HG03066 (cell line): Measurements from ENCODE around the gene ZNFX1.
A peak's percentile ranks its signal among the peaks of the same experiment; 100 is the strongest.

Experiments
- ATAC-seq: cut with Tn5 transposase; IDR thresholded peaks from one replicate; pipeline ENCODE4 v1.9.1; 2021; ENCODE audit warnings: low read depth; ENCODE audit not compliant: unreplicated experiment

Gene ZNFX1

DNA sequence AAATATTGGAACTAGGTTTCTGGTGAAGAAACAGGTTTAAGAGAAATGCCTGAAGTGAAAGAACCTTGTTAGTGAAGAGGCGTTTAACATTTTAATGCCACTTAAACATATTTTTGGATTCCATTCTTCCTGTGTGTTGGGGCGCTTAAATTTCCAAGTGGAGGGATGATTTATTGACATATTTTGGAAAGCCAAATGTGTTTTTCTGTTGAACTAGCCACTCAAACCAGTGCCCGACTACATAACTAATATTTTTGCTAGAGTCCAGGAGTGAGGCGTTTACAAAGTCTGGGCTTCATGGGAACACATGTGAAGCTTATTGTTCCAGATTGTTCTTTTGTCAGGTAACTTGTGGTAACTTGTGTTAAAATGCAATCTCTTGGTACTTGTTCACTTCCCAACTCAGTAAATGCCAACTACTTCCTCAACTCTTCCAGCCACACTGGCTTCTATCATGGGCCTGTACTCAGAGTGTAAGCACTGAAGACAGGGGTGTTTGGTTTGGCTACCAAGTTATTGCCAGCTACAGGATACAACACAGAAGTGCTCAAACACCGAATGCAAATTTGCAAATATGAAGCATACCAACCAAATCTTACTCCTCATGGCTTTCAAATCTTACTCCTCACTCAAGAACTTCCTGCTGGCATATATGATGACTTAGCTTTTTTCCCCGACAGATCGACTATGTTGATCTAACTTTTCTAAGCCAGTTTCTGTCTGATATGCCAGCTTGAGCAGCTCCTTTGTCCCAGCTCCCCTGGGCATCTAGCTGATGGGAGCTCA, 2.0 kb upstream of the ZNFX1 start:
- ATAC-seq = no peak

DNA sequence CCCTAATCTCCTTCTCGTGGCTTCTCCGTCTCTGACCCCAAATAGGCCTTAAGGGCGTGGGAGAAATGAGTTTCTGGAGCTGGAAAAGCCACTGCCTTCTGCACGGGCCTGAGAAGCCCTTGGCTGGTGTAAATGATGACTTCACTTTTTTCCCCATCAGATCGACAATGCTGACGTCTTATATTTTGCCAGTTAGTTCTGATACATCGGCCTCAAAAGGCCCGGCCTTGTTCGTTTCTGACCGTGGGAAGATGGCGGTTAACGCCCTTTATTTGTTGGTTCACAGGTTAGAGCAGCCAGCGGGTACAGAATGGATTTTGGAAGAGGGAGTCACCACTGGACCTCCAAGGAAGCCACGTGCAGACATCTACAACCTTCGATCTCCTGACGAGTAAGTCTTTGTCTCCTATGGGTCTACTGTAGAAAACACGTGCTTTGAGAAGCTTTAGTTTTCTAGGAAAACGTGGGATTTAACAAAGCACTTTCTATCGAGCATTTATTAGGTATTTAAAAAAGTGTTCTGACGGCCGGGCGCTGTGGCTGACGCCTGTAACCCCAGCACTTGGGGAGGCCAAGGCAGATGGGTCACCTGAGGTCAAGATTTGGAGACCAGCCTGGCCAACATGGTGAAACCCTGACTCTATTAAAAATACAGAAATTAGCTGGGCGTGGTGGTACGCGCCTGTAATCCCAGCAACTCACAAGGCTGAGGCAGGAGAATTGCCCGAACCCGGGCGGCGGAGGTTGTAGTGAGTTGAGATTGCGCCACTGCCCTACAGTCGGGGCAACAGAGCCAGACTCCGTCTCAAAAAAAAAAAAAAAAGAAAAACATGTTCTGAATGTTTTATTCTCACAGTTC, 1.2 kb upstream of the ZNFX1 start:
- ATAC-seq = peak; percentile 2

DNA sequence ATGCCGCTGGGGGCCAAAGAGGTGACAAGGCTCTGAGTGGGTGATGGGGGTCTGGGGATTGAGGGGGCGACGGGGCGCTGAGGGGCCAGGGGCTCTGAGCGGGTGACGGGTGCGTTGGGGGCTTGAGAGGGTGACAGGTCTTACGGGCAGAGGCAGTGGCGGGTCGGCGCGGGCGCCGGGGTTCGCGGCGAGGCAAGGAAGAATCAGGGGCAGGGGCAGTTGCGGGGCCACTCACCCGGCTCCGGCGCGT, 146 bp downstream of the ZNFX1 start:
- no peak for ATAC-seq

DNA sequence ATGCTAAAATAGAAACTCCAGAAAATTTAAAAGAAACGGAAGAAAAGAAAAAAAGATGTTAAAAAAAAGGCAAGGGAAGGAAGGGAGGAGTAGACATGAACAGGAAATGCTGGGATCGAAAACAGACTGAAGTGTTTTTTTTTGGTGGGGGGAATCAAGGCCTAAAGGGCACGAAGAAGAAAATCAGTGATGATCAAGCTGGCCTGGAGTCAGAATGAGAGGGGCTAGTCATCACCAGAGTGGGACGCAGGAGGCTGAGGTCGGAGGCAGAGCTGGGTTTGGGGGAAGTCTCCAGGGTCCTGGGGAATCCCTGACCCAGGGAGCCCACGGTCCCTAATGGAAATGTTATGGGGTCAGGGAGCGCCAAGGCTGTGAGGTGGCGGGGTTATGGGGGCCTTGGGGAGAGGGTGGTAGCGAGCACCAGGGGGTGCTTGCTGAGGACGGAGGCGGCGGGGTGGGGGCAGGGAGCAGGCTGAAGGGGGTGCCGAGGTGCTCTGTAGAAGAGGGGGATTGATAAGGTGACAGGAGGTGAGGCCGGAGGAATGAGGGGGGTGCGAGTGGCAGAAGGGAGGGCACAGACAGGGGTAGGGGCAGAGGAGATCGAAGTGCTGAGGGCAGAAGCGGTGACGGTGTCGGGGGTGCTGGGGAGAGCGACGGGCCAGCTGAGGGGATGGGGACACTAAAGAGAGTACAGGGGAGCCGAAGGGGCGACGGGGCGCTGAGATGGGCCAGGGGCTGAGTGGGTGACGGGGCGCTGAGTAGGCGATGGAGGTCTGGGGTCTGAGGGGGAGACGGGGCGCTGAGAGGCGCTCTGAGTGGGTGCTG, 684 bp downstream of the ZNFX1 start:
- no peak for ATAC-seq

DNA sequence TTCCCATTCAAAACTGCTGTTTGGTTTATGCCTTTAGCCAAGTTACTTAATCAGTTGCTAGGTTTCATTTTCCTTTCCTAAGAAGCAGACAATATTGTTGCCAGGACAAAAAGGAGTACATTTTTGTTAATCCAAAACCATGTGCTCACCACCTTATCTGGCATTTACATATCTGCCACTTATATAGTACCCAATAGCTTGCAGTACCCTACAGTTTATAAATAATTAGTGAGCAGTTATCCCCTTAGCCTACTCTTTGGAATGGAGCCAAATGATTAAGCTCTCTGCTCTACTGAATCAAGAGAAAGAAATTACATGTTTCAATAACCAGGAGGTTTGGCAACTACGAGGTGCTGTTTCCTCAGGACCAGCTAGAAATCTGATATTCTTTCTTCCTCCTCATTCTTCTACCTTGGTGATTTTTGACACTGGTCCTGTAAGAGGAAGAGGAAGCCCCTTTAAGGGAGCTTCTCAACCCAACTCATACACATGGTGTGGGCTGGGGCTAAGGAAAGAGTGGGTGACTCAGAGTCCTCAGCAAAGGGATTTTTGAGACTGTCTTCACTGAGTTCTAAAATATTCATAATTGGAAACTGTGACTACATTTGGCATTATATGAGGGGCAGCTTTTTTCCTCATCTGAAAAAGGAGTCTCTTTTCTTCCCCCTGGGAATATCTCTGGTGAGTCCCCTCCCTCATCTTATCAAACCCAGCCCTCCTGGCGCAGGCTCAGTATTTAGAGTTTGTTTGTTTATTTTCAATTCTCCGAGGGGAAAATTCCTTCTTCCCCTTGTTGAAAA, 1.5 kb downstream of the ZNFX1 start:
- ATAC-seq = no peak

DNA sequence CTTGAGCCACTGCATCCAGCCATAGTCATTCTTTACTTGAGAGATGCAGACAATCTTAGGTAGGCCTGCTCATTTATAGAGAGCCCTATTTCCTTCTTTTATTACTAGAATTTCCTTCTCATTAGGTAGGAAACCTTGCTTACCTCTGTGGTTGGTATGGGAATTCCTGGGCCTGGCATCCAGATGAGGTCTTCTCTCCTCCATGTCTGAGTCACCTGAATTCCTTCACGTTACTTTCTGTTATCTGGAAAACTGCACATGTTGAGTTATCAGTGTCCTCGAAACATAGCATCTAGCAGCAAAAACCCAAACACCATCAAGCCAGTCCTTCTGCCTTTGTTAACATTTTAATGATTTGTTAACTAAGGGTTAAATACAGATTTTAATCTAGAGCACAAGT, 2.2 kb downstream of the ZNFX1 start:
- no peak for ATAC-seq

DNA sequence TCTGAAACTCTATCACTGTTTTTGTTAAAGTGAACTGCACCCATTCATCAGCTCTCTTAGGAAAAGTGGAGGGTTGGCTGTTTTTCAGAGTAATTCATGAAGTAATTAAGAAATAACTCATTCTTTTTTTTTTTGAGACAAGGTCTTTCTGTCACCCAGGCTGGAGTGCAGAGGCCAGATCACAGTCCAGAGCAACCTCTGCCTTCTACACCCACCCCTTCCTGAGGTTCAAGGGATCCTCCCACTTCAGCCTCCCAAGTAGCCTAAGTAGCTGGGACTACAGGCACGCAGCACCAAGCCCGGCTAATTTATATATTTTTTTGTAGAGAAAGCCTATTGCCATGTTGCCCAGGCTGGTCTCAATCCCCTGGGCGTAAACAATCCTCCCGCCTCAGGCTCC, 2.6 kb downstream of the ZNFX1 start:
- no peak for ATAC-seq

DNA sequence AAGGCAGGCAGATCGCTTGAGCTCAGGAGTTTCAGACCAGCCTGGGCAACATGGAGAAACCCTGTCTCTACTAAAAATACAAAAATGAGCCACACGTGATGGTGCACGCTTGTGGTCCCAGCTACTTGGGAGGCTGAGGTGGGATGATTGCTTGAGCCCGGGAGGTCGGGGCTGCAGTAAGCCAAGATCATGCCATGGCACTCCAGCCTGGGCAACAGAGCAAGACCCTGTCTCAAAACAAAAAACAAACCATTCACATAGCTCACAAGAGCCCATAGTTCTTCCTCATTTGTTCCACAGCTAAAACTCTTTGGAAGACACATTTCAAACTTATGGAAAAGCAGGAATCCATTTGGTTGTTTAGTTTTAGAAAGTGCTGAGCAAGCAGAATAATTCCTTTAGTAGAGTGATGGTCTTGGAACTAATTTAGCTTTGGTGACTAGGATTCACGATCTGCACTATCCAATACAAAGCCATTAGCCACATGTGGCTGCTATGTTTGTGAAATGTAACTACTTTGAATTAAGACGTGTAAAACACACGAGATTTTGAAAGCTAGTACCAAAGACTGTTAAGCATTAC, 4.1 kb downstream of the ZNFX1 start:
- no peak for ATAC-seq

DNA sequence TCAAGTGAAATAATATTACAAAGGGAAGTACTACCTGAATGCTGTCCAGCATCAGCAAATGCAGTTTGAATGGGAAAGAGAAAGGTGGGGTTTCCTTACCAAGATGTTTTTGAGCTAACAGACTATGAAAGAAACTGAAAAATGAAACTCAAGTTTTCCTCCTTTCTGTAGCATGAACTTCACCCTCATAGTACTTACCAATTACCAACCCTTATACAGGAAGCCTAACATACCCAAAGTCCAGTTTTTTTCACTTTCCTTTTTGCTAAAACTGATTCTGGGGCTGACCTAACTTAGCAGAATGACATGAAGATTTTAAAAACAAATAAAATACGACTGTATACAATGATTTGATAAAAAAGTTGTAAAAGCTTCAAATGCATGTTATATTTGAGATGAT, 5.2 kb downstream of the ZNFX1 start:
- ATAC-seq = no peak

DNA sequence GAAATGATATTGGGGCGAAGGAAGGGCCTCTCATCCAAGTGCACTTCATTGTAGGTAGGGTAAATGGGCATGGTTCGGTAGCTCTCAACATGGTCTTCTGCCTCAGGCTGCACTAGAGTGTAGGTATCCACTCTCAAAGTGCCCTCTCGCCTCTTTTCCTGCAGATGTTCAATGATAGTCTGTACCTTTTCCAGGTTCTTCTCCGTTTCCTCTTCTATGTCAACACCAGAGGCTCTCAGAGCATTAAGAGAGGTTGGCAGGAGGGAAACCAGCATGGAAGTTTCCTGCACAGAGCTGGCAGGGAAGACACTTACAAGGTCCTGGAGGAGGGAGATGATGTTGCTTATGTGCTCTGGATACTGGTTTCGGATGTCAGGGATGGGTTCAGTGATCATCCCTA, 7.1 kb downstream of the ZNFX1 start:
- ATAC-seq = no peak

DNA sequence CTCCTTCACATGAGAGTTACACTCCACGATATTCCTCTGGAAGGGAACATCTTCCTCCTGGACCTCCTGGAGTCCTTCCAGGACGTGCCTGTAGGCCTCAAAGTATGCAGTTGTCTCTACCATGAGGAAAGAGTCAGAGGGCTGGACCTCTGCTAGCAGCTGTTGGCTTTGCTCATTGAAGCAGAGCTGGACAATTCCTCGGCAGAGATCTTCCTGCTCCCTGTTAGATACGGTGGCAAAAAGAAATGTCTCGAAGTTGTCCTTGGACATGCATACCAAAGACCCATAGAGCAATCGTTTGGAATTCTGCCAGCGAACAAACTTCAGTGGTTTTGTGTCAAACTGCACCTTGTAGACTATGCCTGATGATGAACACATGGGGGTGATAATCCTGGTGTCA, 7.7 kb downstream of the ZNFX1 start:
- ATAC-seq = no peak

DNA sequence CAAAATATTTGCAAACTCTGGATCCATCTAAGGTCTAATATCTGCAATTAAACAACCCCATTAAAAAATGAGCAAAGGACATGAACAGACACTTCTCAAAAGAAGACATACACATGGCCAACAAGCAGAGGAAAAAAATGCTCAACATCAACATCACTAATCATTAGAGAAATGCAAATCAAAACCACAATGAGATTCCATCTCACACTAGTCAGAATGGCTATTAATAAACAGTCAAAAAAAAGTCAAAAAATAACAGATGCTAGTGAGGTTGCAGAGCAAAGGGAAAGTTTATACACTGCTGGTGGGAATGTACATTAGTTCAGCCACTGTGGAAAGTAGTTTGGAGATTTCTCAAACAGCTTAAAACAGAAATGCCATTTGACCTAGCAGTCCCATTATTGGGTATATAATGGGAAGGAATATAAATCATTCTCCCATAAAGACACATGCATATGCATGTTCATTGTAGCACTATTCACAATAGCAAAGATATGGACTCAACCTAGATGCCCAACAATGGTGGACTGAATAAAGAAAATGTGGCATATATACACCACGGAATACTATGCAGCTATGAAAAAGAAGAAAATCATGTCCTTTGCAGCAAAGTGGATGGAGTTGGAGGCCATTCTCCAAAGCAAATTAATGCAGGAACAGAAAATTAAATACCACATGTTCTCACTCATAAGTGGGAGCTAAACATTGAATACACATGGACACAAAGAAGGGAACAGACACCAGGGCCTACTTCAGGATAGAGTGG, 9.1 kb downstream of the ZNFX1 start:
- no peak for ATAC-seq

DNA sequence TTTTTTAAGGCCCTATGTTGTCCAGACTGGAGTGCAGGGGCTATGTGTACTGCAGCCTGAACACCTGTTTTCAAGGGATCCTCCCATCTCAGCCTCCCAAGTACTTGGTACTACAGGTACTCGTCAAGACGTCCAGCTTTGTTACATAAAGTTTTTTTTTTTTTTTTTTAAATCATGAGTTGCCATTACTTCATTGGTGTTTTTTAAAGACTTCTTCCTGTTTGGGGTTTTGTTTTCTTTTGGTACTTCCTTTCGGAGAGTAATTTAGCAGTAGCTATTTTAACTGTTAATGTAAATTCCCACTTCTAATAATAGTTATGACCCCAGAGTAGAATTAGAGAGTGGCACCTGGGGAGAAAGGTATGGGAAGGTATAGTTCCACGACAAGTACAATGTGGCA, 10.5 kb downstream of the ZNFX1 start:
- ATAC-seq = no peak

DNA sequence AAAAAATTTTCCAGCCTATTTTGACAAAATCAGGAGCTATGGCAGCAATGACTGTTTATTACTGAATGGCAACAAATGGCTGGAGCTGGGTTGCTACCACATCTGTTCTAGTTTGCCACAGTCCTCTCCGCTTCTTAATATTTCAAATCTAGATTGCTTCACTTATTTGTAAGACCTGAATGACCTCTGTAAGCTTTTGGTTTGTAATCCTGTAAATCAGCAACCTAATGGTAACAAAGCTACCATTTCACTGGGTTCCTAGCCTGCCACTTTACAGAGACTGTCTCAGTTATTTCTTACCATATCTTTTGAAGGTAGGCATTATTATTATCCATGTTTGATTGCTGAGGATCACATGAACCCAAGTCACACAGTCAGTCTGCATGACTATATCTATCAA, 15.4 kb downstream of the ZNFX1 start:
- no peak for ATAC-seq

DNA sequence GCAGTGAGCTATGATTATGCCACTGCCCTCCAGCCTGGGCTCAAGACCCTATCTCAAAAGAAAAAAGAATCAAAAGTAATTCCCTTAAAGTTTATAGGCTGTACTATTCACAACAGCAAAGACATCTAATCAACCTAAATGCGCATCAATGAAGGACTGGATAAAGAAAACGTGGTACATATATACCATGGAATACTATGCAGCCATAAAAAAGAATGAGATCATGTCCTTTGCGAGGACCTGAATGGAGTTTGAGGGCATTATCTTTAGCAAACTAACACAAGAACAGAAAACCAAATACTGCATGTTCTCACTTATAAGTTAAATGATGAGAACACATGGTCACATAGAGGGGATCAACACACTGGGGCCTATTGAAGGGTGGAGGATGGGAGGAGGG, 16.7 kb downstream of the ZNFX1 start:
- ATAC-seq = no peak

DNA sequence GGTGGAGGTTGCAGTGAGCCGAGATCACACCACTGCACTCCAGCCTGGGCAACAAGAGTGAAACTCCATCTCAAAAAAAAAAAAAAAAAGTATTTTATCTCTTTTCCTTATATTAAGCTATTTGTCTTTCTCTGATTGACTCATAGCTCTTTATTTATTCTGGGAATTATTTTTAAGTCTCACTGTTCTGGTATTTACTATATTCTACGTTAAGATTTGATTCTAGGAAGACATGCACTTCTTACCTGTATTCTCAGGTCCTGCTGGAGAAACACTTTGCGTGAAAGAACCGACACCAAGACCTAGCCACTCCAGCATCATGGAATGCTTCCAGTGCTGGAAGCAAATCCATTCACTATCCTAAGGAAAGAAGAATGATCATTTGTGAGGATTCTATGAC, 17.6 kb downstream of the ZNFX1 start:
- no peak for ATAC-seq

DNA sequence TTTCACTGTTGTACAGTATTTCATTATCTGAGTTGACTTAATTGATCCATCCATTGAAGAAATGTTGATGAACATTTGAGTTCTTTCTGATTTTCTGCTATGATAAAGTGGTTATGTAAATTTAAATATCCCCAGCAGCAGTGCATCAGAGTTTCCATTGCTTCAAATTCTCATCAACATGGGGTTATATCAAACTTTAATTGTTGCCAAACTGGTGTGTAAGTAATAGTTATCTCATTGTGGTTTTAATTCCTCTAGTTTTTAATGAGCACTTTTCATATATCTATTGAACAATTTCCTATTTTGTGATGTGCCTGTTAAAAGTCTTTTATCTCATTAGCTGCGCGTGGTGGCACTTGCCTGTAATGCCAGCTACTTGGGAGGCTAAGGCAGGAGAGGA, 18.1 kb downstream of the ZNFX1 start:
- ATAC-seq = no peak

DNA sequence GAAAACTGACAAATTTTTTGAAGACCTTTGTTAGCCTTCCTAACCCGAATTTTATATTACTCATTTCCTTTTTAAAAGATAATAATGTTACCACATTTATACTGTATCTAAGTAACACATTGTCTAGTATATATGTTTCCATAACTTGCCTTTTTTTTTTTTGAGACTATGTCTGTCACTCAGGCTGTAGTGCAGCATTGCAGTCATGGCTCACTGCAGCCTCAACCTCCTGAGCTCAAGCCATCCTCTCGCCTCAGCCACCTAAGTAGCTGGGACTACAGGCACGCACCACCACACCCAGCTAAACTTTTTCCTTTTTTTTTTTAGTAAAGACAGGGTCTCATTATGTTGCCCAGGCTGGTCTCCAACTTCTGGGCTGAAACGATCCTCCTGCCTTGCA, 18.6 kb downstream of the ZNFX1 start:
- ATAC-seq = no peak

DNA sequence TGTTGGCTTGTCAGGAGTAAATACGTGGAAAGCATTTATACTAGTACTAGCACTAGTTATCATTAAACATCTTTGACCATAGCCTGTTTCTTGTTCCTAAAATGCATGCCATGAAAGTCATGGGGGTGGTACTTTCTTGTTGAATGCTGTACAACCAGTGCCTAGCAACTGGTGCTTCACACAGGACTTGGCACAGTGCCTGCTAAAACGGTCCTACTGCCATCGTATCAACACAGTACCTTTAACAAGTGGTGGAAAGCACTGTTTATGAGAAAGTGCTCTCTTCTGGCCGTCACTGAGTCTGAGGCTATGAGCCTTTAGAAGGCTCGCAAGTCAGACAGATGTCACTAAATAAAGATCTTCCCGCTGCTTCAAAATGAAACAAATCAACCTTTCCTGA, 21.6 kb downstream of the ZNFX1 start:
- no peak for ATAC-seq
